Activated CD4-positive, CD25-positive, alpha-beta regulatory T cell treated with anti-CD3 and anti-CD28 coated beads, Interleukin-2, amount 50 U/mL, for 16 hours (primary cell): Measurements from ENCODE around the gene DNMT3B.
"Not testable (repeated sequence)": the region's sequence is repeated elsewhere in the genome, so short reads cannot be mapped to it uniquely, and the experiment has no call there.

Experiments
- DNase-seq: peaks from one replicate; pipeline ENCODE4 v3.0.0-alpha.2; 2020; ENCODE audit warnings: low read depth, low spot score

The DNMT3B gene

GRCh38 chr20:32763202-32764004 is 1.2 kb downstream of the DNMT3B start:
- no peak for DNase-seq

DNA sequence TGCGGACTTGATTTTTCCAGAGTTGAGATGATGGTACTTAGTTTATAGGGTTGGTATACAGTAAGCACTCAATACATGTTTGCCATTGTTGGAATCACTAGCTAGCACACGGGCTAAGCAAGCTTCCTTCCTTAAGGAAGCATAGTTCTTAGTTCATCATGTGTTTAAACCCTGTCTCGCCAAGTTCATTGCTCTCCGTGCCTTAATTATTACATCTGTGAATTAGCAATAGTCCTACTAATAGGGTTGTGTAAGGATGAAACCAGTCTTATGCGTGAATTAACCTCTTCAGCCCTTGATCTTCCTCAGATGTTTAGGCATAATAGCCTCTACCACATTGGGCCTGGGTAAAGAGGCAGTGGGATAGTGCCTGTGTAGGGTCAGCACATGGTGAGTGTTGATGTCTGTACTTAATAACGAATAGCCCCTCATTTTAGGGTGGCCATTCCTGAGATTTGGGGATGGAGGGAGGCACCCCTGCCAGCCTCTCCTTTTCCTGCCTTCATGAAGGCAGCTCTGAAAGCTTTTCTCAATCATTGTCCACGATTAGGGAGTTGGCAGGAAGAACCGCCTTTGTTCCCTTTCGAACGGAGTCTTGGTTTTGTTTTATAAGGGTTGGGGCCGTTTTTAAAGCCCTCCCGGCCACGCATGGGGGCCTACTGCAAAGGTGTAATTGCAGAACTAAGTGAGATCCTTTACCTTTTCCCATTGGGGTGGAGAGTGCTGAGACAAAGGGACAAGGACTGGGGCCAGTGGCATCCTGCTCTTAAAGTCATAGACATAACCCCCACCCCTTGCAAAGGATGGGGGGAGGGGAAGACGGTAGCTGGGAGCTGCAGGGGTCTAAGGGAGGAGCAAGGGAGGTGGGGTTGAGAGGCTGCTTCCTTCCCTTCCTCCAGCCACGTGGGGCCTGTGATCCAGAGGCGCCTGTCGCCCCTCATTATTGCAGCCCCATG is 2.1 kb downstream of the DNMT3B start:
- DNase-seq, result no peak

- not testable (repeated sequence) for DNase-seq
These were observed 3.2 kb downstream of the DNMT3B start for GRCh38 chr20:32765230-32765875.

DNA sequence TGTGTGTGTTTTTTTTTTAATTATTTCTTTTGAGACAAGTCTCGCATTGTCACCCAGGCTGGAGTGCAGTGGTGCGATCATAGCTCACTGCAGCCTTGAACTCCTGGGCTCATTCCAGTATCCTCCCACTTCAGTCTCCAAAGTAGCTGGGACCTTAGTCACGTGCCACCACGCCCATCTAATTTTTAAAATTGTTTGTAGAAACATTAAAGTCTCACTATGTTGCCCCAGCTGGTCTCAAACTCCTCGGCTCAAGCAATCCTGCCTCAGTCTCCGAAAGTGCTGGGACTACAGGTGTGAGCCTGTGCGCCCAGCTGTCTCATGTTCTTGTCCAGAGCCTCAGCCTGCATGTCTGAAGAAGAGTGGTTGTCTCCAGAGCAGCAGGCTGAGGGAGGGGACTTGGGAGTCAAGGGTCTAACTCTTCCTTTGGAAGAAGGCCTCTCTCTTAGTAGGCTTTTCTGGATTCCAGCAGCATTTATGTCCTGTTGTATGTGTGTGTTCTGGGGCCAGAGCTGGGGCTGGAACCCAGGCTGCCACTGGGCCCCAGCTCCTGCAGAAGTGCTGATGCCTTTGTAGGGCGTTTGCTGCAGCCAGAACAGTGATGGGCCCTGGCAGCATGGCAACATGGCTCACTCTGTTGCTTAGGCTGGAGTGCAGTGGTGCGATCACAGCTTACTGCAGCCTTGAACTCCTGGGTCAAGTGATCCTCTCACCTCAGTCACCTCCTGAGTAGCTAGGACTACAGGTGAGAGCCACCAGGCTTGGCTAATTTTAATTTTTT is 5.4 kb downstream of the DNMT3B start:
- DNase-seq, result no peak

DNA sequence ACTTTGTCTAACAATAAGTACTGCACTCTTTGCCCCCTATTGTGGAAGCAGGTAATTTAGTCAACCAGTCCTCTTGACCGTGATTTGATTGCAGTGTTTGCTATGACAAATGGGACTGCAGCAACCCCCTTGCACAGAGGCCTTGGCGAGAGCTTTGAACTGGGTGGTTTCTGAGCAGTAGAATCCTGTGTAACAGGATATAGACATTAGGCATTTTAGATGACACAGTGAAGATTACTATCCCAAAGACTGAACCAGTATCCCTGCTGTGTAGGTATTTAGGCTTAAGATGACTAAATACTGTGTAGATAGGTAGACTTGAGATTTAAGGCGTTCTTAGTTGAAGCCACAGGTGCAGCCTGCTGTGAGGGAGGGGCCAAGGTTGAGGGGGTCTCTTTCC is 9.9 kb downstream of the DNMT3B start:
- no peak for DNase-seq

DNA sequence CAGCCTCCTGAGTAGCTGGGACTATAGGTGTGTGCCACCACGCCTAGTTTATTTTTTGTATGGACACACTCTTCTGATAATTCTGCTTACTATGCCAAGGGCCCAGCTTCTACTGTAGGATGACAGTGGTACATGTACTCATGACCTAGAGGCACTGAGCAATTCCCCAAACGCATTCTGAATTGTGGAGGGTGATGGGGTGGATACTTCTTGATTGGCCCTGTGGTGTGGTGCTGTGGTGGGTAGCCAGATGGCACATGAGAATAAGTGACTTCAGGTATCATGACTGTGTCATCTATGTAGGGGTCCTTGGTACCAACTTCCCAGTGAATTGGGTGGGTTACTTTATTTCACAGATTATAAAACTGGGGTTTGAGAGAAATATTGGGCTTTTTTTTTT is 11.0 kb downstream of the DNMT3B start:
- no peak for DNase-seq

GRCh38 chr20:32773855-32774254 is 11.7 kb downstream of the DNMT3B start:
- no peak for DNase-seq

DNA sequence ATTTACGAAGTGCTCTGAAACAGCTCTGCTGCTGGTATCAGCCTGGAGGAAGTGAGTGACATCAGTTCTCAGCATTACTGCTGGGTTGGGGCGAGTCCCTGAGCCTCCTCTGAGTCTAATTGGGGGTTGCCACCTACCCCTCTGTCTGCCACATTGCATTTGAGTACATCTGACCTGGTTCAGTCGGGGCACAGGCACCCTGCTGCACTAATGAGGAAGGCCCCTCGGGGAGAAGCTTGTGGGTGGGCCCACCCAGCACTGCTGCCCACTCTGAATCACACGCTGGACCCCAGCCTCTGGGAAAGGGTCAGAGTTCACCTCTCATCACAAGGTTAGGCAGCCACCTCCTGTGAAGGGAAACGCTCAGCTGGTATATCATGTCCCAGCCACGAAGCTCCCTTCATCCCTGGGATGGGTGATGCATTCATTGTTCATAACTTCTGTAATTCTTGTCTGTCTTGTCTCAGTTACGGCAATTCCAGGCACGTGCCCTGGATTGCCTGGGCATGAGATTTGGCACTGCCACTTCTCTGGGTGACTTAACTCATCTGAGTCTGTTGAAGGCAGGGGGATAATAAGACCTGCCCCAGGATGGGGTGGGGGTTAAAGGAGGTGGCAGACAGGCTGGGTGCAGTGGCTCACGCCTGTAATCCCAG is 13.3 kb downstream of the DNMT3B start:
- DNase-seq, result no peak

DNA sequence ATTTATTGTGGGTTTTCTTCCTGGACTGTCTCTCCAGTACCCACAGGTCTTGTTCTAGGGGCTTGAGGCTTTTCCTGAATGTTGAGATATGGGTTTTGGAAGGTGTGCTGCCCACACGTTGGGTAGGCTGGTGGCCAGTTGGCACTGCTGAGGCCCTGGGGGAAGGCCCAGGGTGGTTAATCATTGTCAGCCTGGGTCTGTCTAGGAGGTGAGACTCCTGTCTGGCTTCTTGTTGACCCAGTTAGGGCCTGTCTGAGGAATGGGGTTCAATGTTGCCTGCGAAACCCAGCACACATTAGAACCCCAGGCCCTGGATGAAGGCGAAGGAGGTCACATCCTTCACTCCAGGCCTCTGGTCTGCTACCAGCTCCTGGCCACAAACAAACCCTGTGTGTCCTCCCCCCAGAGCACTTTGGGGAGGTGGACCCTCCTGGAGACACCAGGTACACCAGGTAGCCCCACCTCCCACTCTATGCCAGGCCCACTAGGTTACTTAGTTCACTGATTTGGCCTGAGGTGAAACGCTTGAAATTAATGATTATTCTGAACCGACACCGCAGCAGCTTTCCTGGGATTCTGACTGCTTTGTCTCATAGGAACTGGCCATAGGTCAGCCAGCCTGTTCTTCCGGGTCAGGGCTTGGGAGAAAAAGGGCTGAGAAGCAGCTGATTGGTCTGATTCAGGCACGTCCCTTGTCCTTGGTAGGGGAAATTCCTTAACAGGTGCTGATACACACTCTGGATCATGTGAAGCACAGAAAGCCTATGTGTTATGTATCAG is 15.2 kb downstream of the DNMT3B start:
- no peak for DNase-seq

GRCh38 chr20:32779500-32780211 is 17.5 kb downstream of the DNMT3B start:
- DNase-seq, result no peak

GRCh38 chr20:32780278-32780677 is 18.1 kb downstream of the DNMT3B start:
- no peak for DNase-seq

DNA sequence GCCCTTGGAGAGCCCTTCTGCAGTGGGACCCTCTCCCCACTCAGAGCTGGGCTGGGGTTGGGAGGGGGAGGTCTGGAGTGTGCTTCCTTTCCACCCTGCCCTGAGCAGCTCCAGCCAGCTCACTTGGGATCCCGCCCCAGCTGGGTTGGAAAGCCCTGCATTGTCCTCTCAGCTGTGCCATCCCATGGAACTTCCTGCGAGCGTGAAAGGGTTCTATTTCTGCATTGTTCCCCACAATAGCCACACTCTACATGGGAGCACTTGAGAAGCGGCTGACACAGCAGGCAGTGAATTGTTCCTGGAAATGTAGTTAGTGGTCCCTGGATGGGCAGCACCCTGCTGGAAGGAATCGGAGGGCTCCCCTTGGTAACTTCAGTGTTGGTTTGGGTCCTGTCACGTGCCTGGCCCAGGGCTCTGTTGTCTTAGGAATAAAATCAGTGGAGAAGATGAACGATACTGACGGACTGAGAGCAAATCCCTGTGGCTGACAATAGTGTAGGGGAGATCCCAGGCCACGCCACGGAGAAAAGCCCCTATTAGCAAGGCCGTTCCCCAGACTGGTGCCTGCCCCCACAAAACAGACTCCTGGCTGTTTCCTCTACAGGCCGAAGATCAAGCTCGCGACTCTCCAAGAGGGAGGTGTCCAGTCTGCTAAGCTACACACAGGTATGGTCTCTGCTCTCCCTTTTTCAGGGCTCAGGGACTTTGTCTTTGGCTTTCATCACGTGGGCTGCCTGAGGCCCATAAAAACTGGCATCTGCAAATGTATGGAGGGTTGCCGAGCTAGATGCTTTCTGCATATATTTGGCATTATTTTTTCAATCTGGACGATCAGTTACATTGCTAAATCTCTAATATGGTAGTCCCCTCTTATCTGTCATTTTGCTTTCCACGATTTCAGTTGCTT is 18.8 kb downstream of the DNMT3B start:
- DNase-seq, result no peak

- DNase-seq, result no peak
These were observed 22.3 kb downstream of the DNMT3B start for GRCh38 chr20:32784369-32785080.

DNA sequence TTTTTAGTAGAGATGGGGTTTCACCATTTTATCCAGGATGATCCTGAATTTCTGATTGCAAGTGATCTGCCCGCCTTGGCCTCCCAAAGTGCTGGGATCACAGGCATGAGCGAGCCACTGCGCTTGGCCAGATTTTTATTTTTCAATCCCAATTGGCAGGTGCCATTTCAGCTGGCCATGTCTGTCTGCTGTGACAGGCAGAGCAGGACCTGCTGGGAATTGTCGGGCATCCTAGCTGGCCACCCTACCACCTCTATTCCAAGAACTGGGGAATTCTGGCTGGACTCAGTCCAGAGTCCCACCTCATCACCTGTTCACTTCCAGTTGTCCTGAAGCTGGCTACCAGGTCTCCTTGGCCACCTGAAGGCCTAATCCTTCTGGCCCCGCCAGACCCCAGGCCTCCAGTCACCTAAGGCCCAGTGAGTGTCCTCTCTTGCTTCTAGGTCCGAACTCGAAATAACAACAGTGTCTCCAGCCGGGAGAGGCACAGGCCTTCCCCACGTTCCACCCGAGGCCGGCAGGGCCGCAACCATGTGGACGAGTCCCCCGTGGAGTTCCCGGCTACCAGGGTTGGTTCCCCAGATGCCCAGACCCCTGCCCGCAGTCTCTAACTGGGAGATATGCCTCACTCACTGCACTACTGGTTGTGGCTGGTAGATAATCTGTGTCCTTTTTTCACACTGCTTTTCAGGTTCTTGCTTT is 24.0 kb downstream of the DNMT3B start:
- DNase-seq, result no peak

DNA sequence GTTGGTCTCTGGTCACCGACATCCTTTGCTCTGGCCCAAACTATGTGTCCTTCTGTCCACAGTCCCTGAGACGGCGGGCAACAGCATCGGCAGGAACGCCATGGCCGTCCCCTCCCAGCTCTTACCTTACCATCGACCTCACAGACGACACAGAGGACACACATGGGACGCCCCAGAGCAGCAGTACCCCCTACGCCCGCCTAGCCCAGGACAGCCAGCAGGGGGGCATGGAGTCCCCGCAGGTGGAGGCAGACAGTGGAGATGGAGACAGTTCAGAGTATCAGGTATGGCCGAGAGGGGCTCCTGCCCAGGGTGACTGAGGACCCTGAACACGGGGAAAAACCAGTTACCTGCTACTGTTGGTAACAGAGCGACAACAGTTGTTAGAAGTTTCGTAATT is 25.0 kb downstream of the DNMT3B start:
- DNase-seq, result no peak

GRCh38 chr20:32789896-32790750 is 27.9 kb downstream of the DNMT3B start:
- DNase-seq, result peak; percentile 61
